GM21529 (cell line): Measurements from ENCODE around the gene HNRNPM.
"Not testable (repeated sequence)": the region's sequence is repeated elsewhere in the genome, so short reads cannot be mapped to it uniquely, and the experiment has no call there.

Source experiments
- ATAC-seq: cut with Tn5 transposase; IDR thresholded peaks from one replicate; pipeline ENCODE4 v1.9.1; 2021; ENCODE audit not compliant: unreplicated experiment

HNRNPM gene

GRCh38 chr19:8423817-8424223 lies 21.0 kb upstream of the HNRNPM start:
- no peak for ATAC-seq

- not testable (repeated sequence) for ATAC-seq
Observed at GRCh38 chr19:8425331-8425730, 19.4 kb upstream of the HNRNPM start.

GRCh38 chr19:8426283-8426682 lies 18.5 kb upstream of the HNRNPM start:
- ATAC-seq: no peak

GRCh38 chr19:8429044-8429443 lies 15.7 kb upstream of the HNRNPM start:
- ATAC-seq: no peak

GRCh38 chr19:8429826-8430225 lies 14.9 kb upstream of the HNRNPM start:
- no peak for ATAC-seq

- no peak for ATAC-seq
Observed at GRCh38 chr19:8430650-8431049, 14.1 kb upstream of the HNRNPM start.

- ATAC-seq: no peak
Observed at GRCh38 chr19:8438236-8438635, 6.5 kb upstream of the HNRNPM start.

- no peak for ATAC-seq
Observed at GRCh38 chr19:8441725-8442544, 2.8 kb upstream of the HNRNPM start.

GRCh38 chr19:8444140-8444676 lies 567 bp upstream of the HNRNPM start:
- ATAC-seq: not testable (repeated sequence)

GRCh38 chr19:8445488-8446001 lies 770 bp downstream of the HNRNPM start:
- peak; percentile 27 for ATAC-seq

- no peak for ATAC-seq
Observed at GRCh38 chr19:8446061-8446709, 1.4 kb downstream of the HNRNPM start.

GRCh38 chr19:8449830-8450229 lies 5.1 kb downstream of the HNRNPM start:
- ATAC-seq: no peak

- ATAC-seq: no peak
Observed at GRCh38 chr19:8451377-8451776, 6.6 kb downstream of the HNRNPM start.

- no peak for ATAC-seq
Observed at GRCh38 chr19:8451885-8452284, 7.1 kb downstream of the HNRNPM start.

- no peak for ATAC-seq
Observed at GRCh38 chr19:8452446-8453123, 7.8 kb downstream of the HNRNPM start.

GRCh38 chr19:8453616-8454015 lies 8.8 kb downstream of the HNRNPM start:
- ATAC-seq: no peak

- ATAC-seq: no peak
Observed at GRCh38 chr19:8454218-8454617, 9.4 kb downstream of the HNRNPM start.

GRCh38 chr19:8455018-8455417 lies 10.2 kb downstream of the HNRNPM start:
- no peak for ATAC-seq

GRCh38 chr19:8456064-8456463 lies 11.3 kb downstream of the HNRNPM start:
- no peak for ATAC-seq

GRCh38 chr19:8457209-8457608 lies 12.4 kb downstream of the HNRNPM start:
- no peak for ATAC-seq

- no peak for ATAC-seq
Observed at GRCh38 chr19:8457827-8458226, 13.1 kb downstream of the HNRNPM start.
